Gastroesophageal sphincter (tissue), 4 donors: ENCODE data around the gene WDHD1. TPM values are rescaled to one million over a fixed set of nuclear protein-coding genes. Genes with fewer than 3 reads are reported as not detected.

Experiments
- ATAC-seq: fragments of 150-250 bp; one replicate; pipeline ENCODE4 v1.9.1; 2016; ENCODE audit warnings: mild to moderate bottlenecking, moderate library complexity
- H3K27ac ChIP-seq, 4 donors: fragments of 200-600 bp; sonication (generic) in 3 of 4; 1 replicate in 3 of 4; 2 replicates in 1 of 4; pipeline ENCODE4 v1.5.1; 2016 to 2019
- H3K27me3 ChIP-seq: fragments of 200-600 bp; sonication (generic); one replicate; pipeline ENCODE4 v1.5.1; 2019
- H3K36me3 ChIP-seq, 2 donors: fragments of 200-600 bp; sonication (generic); one replicate each; pipeline ENCODE4 v1.5.1; 2019; ENCODE audit warnings: control low read depth in 1 of 2
- H3K4me1 ChIP-seq, 3 donors: fragments of 200-600 bp; sonication (generic); 1 replicate in 2 of 3; 2 replicates in 1 of 3; pipeline ENCODE4 v1.5.1; 2016 to 2019; ENCODE audit warnings: control low read depth in 2 of 3
- H3K4me3 ChIP-seq, 2 donors: fragments of 200-600 bp; sonication (generic); one replicate each; pipeline ENCODE4 v1.5.1; 2019; ENCODE audit warnings: mild to moderate bottlenecking in 1 of 2, moderate library complexity in 1 of 2
- H3K9me3 ChIP-seq, 3 donors: fragments of 200-600 bp; sonication (generic); one replicate each; pipeline ENCODE4 v1.5.1; 2017 to 2019; ENCODE audit warnings: control low read depth in 2 of 3
- CTCF ChIP-seq, 4 experiments: fragments of 200-600 bp in 2 of 4; fragments of 450-650 bp in 2 of 4; sonication (generic) in 1 of 4; IDR thresholded peaks; one replicate each; pipeline ENCODE4 v1.5.1; 2017 to 2019; ENCODE audit warnings: antibody characterized with exemption in 4 of 4, mild to moderate bottlenecking in 2 of 4, moderate library complexity in 2 of 4
- EP300 ChIP-seq: sonication (generic); formaldehyde crosslinking; IDR thresholded peaks from one replicate; pipeline ENCODE4 v1.6.1; 2017; ENCODE audit warnings: antibody characterized with exemption, mild to moderate bottlenecking
- POLR2A ChIP-seq, 2 donors: fragments of 450-650 bp; IDR thresholded peaks; one replicate each; pipeline ENCODE4 v1.6.1; 2017; ENCODE audit warnings: antibody characterized with exemption in 2 of 2, mild to moderate bottlenecking in 2 of 2, moderate library complexity in 1 of 2
- POLR2AphosphoS5 ChIP-seq: sonication (generic); formaldehyde crosslinking; IDR thresholded peaks from one replicate; pipeline ENCODE4 v1.6.1; 2017; ENCODE audit warnings: antibody characterized with exemption
- WGBS, 2 donors: methylation state at CpG; one replicate each; pipeline ENCODE4 v1.1.5; 2018; ENCODE audit warnings: low coverage in 1 of 2; 5-methylcytosine and 5-hydroxymethylcytosine counted together
- total RNA-seq, 4 donors: library from RNA; depleted of rRNA; stranded (reverse); fragments of >200 nt; gene quantifications; one replicate each; pipeline ENCODE4 v1.1.0, GENCODE V29; 2016

WDHD1 gene
- total RNA-seq, 4 donors from 2014 or later = 0.47 to 5.3 (median 2.2) TPM

GRCh38 chr14:54891471-54892245 lies 135.2 kb downstream of the WDHD1 start:
- no peak for ATAC-seq
- WGBS, 2 donors = 83 to 88% methylated on average over 8 to 10 of the region's 10 CpGs
- no peaks in the 10 kb centered on the region for H3K36me3 ChIP-seq
- H3K4me1 ChIP-seq = no peaks in the 10 kb centered on the region
- no peaks in the 10 kb centered on the region for H3K27me3 ChIP-seq
- H3K27ac ChIP-seq = no peak overlapping the region
- no peak overlapping the region for H3K4me3 ChIP-seq
- H3K9me3 ChIP-seq = no peaks in the 10 kb centered on the region
- TF ChIP-seq POLR2A (IDR thresholded peaks at IDR 0.05) = no peak
- no peak for TF ChIP-seq CTCF (IDR thresholded peaks at IDR 0.05)
- TF ChIP-seq EP300 = no peak
- no peak for TF ChIP-seq POLR2AphosphoS5

- Histone ChIP-seq H3K27me3 (no peaks in the 10 kb centered on the region), H3K27ac (no peak overlapping the region), H3K36me3 (no peaks in the 10 kb centered on the region), H3K9me3 (no peaks in the 10 kb centered on the region), H3K4me3 (no peak overlapping the region), H3K4me1 (no peaks in the 10 kb centered on the region)
- 88 to 100% methylated on average over 1 of the region's 1 CpG for WGBS, 2 donors
- ATAC-seq = no peak
- TF ChIP-seq POLR2AphosphoS5 (no peak), POLR2A (IDR thresholded peaks at IDR 0.05) (no peak), CTCF (IDR thresholded peaks at IDR 0.05) (no peak), EP300 (no peak)
These were observed 136.1 kb downstream of the WDHD1 start for GRCh38 chr14:54890788-54891187.

GRCh38 chr14:54889919-54890318 lies 137.0 kb downstream of the WDHD1 start:
- Histone ChIP-seq H3K4me1 (no peaks in the 10 kb centered on the region), H3K27me3 (no peaks in the 10 kb centered on the region), H3K36me3 (no peaks in the 10 kb centered on the region), H3K9me3 (no peaks in the 10 kb centered on the region), H3K4me3 (no peak overlapping the region), H3K27ac (no peak overlapping the region)
- no peak for ATAC-seq
- TF ChIP-seq CTCF (IDR thresholded peaks at IDR 0.05) (no peak), POLR2AphosphoS5 (no peak), EP300 (no peak), POLR2A (IDR thresholded peaks at IDR 0.05) (no peak)
- 93 to 100% methylated on average over 1 to 8 of the region's 8 CpGs for WGBS, 2 donors

Other genes with a start within 250 kb of the WDHD1 start
- 1 to 10 TPM; 2.2 to 5.0 (median 3.7) TPM for gene GCH1, start 124.3 kb downstream of the WDHD1 start, total RNA-seq
- gene SOCS4, start 137 bp upstream of the WDHD1 start, total RNA-seq = 10 to 100 TPM; 25.4 to 45.0 (median 37.9) TPM
- 10 to 100 TPM; 65.5 to 92.3 (median 73.5) TPM for gene MAPK1IP1L, start 24.5 kb upstream of the WDHD1 start, total RNA-seq
- 100 to 1,000 TPM; 253 to 467 (median 361) TPM for gene LGALS3, start 102.2 kb upstream of the WDHD1 start, total RNA-seq
- 1 to 10 TPM in 1 of 4 donors, under 1 TPM in 1, not detected in 2; 0.23 to 1.2 TPM for gene DLGAP5, start 164.5 kb upstream of the WDHD1 start, total RNA-seq
- gene FBXO34, start 244.3 kb upstream of the WDHD1 start, total RNA-seq = 10 to 100 TPM; 18.8 to 32.5 (median 21.8) TPM